H9 (cell line): ENCODE results near the gene LRRC8E. TPM values are rescaled to one million over a fixed set of nuclear protein-coding genes. Genes with fewer than 3 reads are reported as not detected.

Experiments used
- DNase-seq: peaks from one replicate; pipeline ENCODE4 v3.0.0-alpha.2; 2017
- H2AFZ ChIP-seq: one replicate; pipeline ENCODE4 v1.6.1; 2013; ENCODE audit warnings: mild to moderate bottlenecking, low read length, control low read depth, moderate library complexity
- H2AK5ac ChIP-seq: 2 replicates; pipeline ENCODE4 v1.6.1; 2013; ENCODE audit warnings: low read length, control low read depth, mixed read lengths; ENCODE audit not compliant: insufficient read length
- H2BK120ac ChIP-seq: one replicate; pipeline ENCODE4 v1.6.1; 2013; ENCODE audit warnings: low read depth, mild to moderate bottlenecking, low read length, control low read depth, inconsistent platforms; ENCODE audit not compliant: poor library complexity, severe bottlenecking
- H2BK12ac ChIP-seq: 2 replicates; pipeline ENCODE4 v1.6.1; 2013; ENCODE audit warnings: low read length, control low read depth, mixed read lengths, low read depth; ENCODE audit not compliant: insufficient read length
- H2BK15ac ChIP-seq: 2 replicates; pipeline ENCODE4 v1.6.1; 2013; ENCODE audit warnings: low read depth, low read length, control low read depth
- H2BK20ac ChIP-seq: one replicate; pipeline ENCODE4 v1.6.1; 2013; ENCODE audit warnings: low read depth, mild to moderate bottlenecking, low read length, control low read depth, inconsistent platforms; ENCODE audit not compliant: poor library complexity, severe bottlenecking
- H2BK5ac ChIP-seq: 2 replicates; pipeline ENCODE4 v1.6.1; 2013; ENCODE audit warnings: low read length, control low read depth, mixed read lengths; ENCODE audit not compliant: insufficient read length
- H3K14ac ChIP-seq: 2 replicates; pipeline ENCODE4 v1.6.1; 2013; ENCODE audit warnings: low read length, control low read depth; ENCODE audit not compliant: insufficient read depth
- H3K18ac ChIP-seq: 2 replicates; pipeline ENCODE4 v1.6.1; 2013; ENCODE audit warnings: low read depth, mild to moderate bottlenecking, mixed read lengths, low read length, control low read depth; ENCODE audit not compliant: insufficient read length
- H3K23ac ChIP-seq: 2 replicates; pipeline ENCODE4 v1.6.1; 2013; ENCODE audit warnings: low read length, control low read depth, mixed read lengths, low read depth; ENCODE audit not compliant: insufficient read length
- H3K23me2 ChIP-seq: 2 replicates; pipeline ENCODE4 v1.6.1; 2013; ENCODE audit warnings: low read depth, mild to moderate bottlenecking, mixed read lengths, low read length, control low read depth; ENCODE audit not compliant: insufficient read length, poor library complexity, severe bottlenecking
- H3K27ac ChIP-seq: 2 replicates; pipeline ENCODE4 v1.5.1; 2013; ENCODE audit warnings: low read length, control low read depth, mixed read lengths, low read depth; ENCODE audit not compliant: insufficient read length
- H3K27me3 ChIP-seq: 2 replicates; pipeline ENCODE4 v1.6.1; 2013; ENCODE audit warnings: low read length, control low read depth, inconsistent platforms; ENCODE audit not compliant: insufficient read depth
- H3K4ac ChIP-seq: 2 replicates; pipeline ENCODE4 v1.6.1; 2013; ENCODE audit warnings: low read depth, mild to moderate bottlenecking, control low read depth, inconsistent platforms, low read length, moderate library complexity
- H3K4me1 ChIP-seq: 2 replicates; pipeline ENCODE4 v1.6.1; 2013; ENCODE audit warnings: low read length, control low read depth, inconsistent platforms; ENCODE audit not compliant: insufficient read depth
- H3K4me2 ChIP-seq: 2 replicates; pipeline ENCODE4 v1.6.1; 2013; ENCODE audit warnings: low read length, control low read depth, mixed read lengths; ENCODE audit not compliant: insufficient read length, insufficient read depth
- H3K56ac ChIP-seq: 2 replicates; pipeline ENCODE4 v1.6.1; 2013; ENCODE audit warnings: low read depth, mild to moderate bottlenecking, mixed read lengths, low read length, control low read depth; ENCODE audit not compliant: insufficient read length
- H3K79me1 ChIP-seq: 2 replicates; pipeline ENCODE4 v1.6.1; 2013; ENCODE audit warnings: low read depth, mild to moderate bottlenecking, moderate library complexity, low read length, control low read depth, inconsistent platforms; ENCODE audit not compliant: insufficient read depth, poor library complexity, severe bottlenecking
- H3K79me2 ChIP-seq: 2 replicates; pipeline ENCODE4 v1.6.1; 2013; ENCODE audit warnings: low read length, control low read depth, inconsistent platforms; ENCODE audit not compliant: insufficient read depth
- H3K9ac ChIP-seq: 2 replicates; pipeline ENCODE4 v1.6.1; 2013; ENCODE audit warnings: low read length, control low read depth, mixed read lengths; ENCODE audit not compliant: insufficient read length; ENCODE audit errors: extremely low read depth
- H3K9me3 ChIP-seq: one replicate; pipeline ENCODE4 v1.6.1; 2013; ENCODE audit warnings: low read depth, low read length, inconsistent platforms; ENCODE audit not compliant: control insufficient read depth
- H3T11ph ChIP-seq: one replicate; pipeline ENCODE4 v1.6.1; 2013; ENCODE audit warnings: mild to moderate bottlenecking, low read length, control low read depth, inconsistent platforms
- H4K20me1 ChIP-seq: one replicate; pipeline ENCODE4 v1.6.1; 2013; ENCODE audit not compliant: control insufficient read depth, insufficient read length, insufficient read depth
- H4K5ac ChIP-seq: 2 replicates; pipeline ENCODE4 v1.6.1; 2013; ENCODE audit warnings: low read depth, mild to moderate bottlenecking, mixed read lengths, low read length, control low read depth; ENCODE audit not compliant: insufficient read length
- H4K8ac ChIP-seq: replicated peaks from 2 replicates; pipeline ENCODE4 v1.6.1; 2013; ENCODE audit warnings: low read length, control low read depth, mixed read lengths, low read depth; ENCODE audit not compliant: insufficient read length
- H4K91ac ChIP-seq: 2 replicates; pipeline ENCODE4 v1.6.1; 2013; ENCODE audit warnings: low read depth, mild to moderate bottlenecking, moderate library complexity, mixed read lengths, low read length, control low read depth; ENCODE audit not compliant: insufficient read length
- H3K27ac Mint-ChIP-seq, 3 experiments: 2 replicates in 2 of 3; 3 replicates in 1 of 3; pipeline ENCODE4 v1.8.0; 2020 to 2021; ENCODE audit warnings: mixed read lengths in 3 of 3, mild to moderate bottlenecking in 1 of 3, moderate library complexity in 1 of 3
- H3K27me3 Mint-ChIP-seq: 2 replicates; pipeline ENCODE4 v1.8.0; 2021; ENCODE audit warnings: low read depth, mild to moderate bottlenecking, moderate library complexity, mixed read lengths
- H3K36me3 Mint-ChIP-seq, 3 experiments: 2 replicates in 2 of 3; 3 replicates in 1 of 3; pipeline ENCODE4 v1.8.0; 2020 to 2021; ENCODE audit warnings: low read depth in 3 of 3, mixed read lengths in 3 of 3; ENCODE audit not compliant: insufficient read depth in 1 of 3
- H3K4me1 Mint-ChIP-seq, 2 experiments: 2 replicates each; pipeline ENCODE4 v1.8.0; 2020; ENCODE audit warnings: mixed read lengths in 2 of 2
- H3K4me3 Mint-ChIP-seq, 2 experiments: 2 replicates in 1 of 2; 3 replicates in 1 of 2; pipeline ENCODE4 v1.8.0; 2020 to 2021; ENCODE audit warnings: mild to moderate bottlenecking in 2 of 2, mixed read lengths in 2 of 2, moderate library complexity in 1 of 2
- H3K9me3 Mint-ChIP-seq, 2 experiments: 2 replicates in 1 of 2; 3 replicates in 1 of 2; pipeline ENCODE4 v1.8.0; 2020; ENCODE audit warnings: mild to moderate bottlenecking in 2 of 2, mixed read lengths in 2 of 2, moderate library complexity in 1 of 2
- WGBS: extraction: QIAGEN DNeasy Blood & Tissue Kit; methylation state at CpG from one replicate; pipeline ENCODE4 v1.1.7; 2013; ENCODE audit warnings: missing lambda C conversion rate, low lambda C conversion rate, mixed read lengths; ENCODE audit not compliant: insufficient read length; ENCODE audit errors: extremely low coverage; 5-methylcytosine and 5-hydroxymethylcytosine counted together
- total RNA-seq: library from RNA; stranded (reverse); gene quantifications from 2 replicates; pipeline ENCODE4 v1.2.1, GENCODE V29; 2021
- TF ChIP-seq, protein P1 (sequence below): fragments of 200-600 bp; sonication (generic); conservative IDR thresholded peaks from 3 replicates; pipeline ENCODE4 v1.8.0; 2021; ENCODE audit warnings: antibody characterized with exemption, mild to moderate bottlenecking

The LRRC8E gene
- total RNA-seq, 1 experiment from 2014 or later, result 4.8 TPM

GRCh38 chr19:7915250-7916102, 27.2 kb downstream of the LRRC8E start:
- no peak overlapping the region for H2BK20ac ChIP-seq
- no peaks in the 10 kb centered on the region; a peak in 1 of 5 replicates for H3K9me3 Mint-ChIP-seq
- no peak overlapping the region for H2BK15ac ChIP-seq
- H3K18ac ChIP-seq, result no peak overlapping the region
- peak overlapping the region; percentile 53 to 91 for H3K4me3 Mint-ChIP-seq
- H4K8ac ChIP-seq, result no peak overlapping the region
- H2BK120ac ChIP-seq, result no peak overlapping the region
- peaks cover 17 to 23% of the 10 kb centered on the region in 2 experiments for H3K4me1 Mint-ChIP-seq
- H2AK5ac ChIP-seq, result no peak overlapping the region
- no peaks in the 10 kb centered on the region for H3K4me1 ChIP-seq
- no peak overlapping the region for H2AFZ ChIP-seq
- no peak overlapping the region for H3K27ac ChIP-seq
- H2BK5ac ChIP-seq, result no peak overlapping the region
- H3K79me1 ChIP-seq, result no peaks in the 10 kb centered on the region
- H3K4me2 ChIP-seq, result peak overlapping the region; percentile 3
- H4K91ac ChIP-seq, result no peak overlapping the region
- WGBS, result no CpG with 5 or more reads among the region's 24 CpGs
- H2BK12ac ChIP-seq, result no peak overlapping the region
- H3K27ac Mint-ChIP-seq, result no peak overlapping the region
- no peak overlapping the region for H4K5ac ChIP-seq
- no peak for DNase-seq
- H3K27me3 ChIP-seq, result peaks cover 16% of the 10 kb centered on the region; the same call in 1 of the 2 replicates
- H3K27me3 Mint-ChIP-seq, result peaks cover 57% of the 10 kb centered on the region
- H3K4ac ChIP-seq, result no peak overlapping the region
- H3T11ph ChIP-seq, result no peak overlapping the region
- TF ChIP-seq, protein P1, sequence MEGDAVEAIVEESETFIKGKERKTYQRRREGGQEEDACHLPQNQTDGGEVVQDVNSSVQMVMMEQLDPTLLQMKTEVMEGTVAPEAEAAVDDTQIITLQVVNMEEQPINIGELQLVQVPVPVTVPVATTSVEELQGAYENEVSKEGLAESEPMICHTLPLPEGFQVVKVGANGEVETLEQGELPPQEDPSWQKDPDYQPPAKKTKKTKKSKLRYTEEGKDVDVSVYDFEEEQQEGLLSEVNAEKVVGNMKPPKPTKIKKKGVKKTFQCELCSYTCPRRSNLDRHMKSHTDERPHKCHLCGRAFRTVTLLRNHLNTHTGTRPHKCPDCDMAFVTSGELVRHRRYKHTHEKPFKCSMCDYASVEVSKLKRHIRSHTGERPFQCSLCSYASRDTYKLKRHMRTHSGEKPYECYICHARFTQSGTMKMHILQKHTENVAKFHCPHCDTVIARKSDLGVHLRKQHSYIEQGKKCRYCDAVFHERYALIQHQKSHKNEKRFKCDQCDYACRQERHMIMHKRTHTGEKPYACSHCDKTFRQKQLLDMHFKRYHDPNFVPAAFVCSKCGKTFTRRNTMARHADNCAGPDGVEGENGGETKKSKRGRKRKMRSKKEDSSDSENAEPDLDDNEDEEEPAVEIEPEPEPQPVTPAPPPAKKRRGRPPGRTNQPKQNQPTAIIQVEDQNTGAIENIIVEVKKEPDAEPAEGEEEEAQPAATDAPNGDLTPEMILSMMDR, result no peak
- H3K36me3 Mint-ChIP-seq, result peaks cover 15 to 25% (median 21%) of the 10 kb centered on the region in 3 experiments; a peak in 6 of 7 replicates
- no peak overlapping the region for H3K9ac ChIP-seq
- no peak overlapping the region for H3K14ac ChIP-seq
- H3K23ac ChIP-seq, result no peak overlapping the region
- H3K9me3 ChIP-seq, result no peaks in the 10 kb centered on the region
- H3K79me2 ChIP-seq, result no peaks in the 10 kb centered on the region
- H4K20me1 ChIP-seq, result no peaks in the 10 kb centered on the region
- H3K56ac ChIP-seq, result no peak overlapping the region
- peaks cover 17% of the 10 kb centered on the region for H3K23me2 ChIP-seq
